Prostate gland (tissue), 2 donors: ENCODE results near the gene NFIX. TPM values are rescaled to one million over a fixed set of nuclear protein-coding genes. Genes with fewer than 3 reads are reported as not detected.

Source experiments
- DNase-seq: peaks from one replicate; pipeline ENCODE4 v3.0.0-alpha.2; 2019; ENCODE audit warnings: low spot score
- H3K27ac ChIP-seq, 2 donors: fragments of 200-600 bp; sonication (generic); 2 replicates each; pipeline ENCODE4 v1.5.1; 2017 to 2019
- H3K27me3 ChIP-seq: fragments of 200-600 bp; sonication (generic); replicated peaks from 2 replicates; pipeline ENCODE4 v1.5.1; 2019; ENCODE audit not compliant: insufficient read depth
- H3K36me3 ChIP-seq, 2 donors: fragments of 200-600 bp; sonication (generic); 1 replicate in 1 of 2; 2 replicates in 1 of 2; pipeline versions ENCODE4 v1.5.1 to v1.8.1; 2017 to 2019
- H3K4me1 ChIP-seq: fragments of 200-600 bp; sonication (generic); replicated peaks from 2 replicates; pipeline ENCODE4 v1.5.1; 2019
- H3K4me3 ChIP-seq, 2 donors: fragments of 200-600 bp; sonication (generic); 2 replicates each; pipeline ENCODE4 v1.5.1; 2017 to 2019
- H3K9me3 ChIP-seq: fragments of 200-600 bp; sonication (generic); 2 replicates; pipeline ENCODE4 v1.5.1; 2017
- POLR2A ChIP-seq: fragments of 450-650 bp; IDR thresholded peaks from one replicate; pipeline ENCODE4 v1.6.1; 2016; ENCODE audit warnings: antibody characterized with exemption, mild to moderate bottlenecking
- POLR2AphosphoS5 ChIP-seq: sonication (generic); formaldehyde crosslinking; IDR thresholded peaks from one replicate; pipeline ENCODE4 v1.6.1; 2017; ENCODE audit warnings: antibody characterized with exemption
- WGBS: methylation state at CpG from one replicate; pipeline ENCODE4 v1.1.5; 2018; 5-methylcytosine and 5-hydroxymethylcytosine counted together
- intact Hi-C: fragments of 100-400 bp; cut with DNase I; formaldehyde crosslinking; loops from one replicate; pipeline ENCODE4 v1.14.2; 2022
- total RNA-seq, 2 donors: library from RNA; depleted of rRNA; stranded (reverse); fragments of >200 nt; gene quantifications; one replicate each; pipeline ENCODE4 v1.1.0, GENCODE V29; 2016
- TF ChIP-seq, protein P1 (sequence below), 4 experiments: fragments of 200-600 bp in 2 of 4; fragments of 450-650 bp in 2 of 4; sonication (generic) in 2 of 4; IDR thresholded peaks; 1 replicate in 3 of 4; 2 replicates in 1 of 4; pipeline ENCODE4 v1.5.1; 2016 to 2019; ENCODE audit warnings: antibody characterized with exemption in 4 of 4, mild to moderate bottlenecking in 2 of 4, moderate library complexity in 2 of 4

NFIX gene
- total RNA-seq, 2 donors from 2014 or later = 185 to 286 TPM

GRCh38 chr19:13010992-13011652, 15.8 kb downstream of the NFIX start:
- intact Hi-C loops = no loop called here
- Histone ChIP-seq H3K4me3 (peak overlapping the region; percentile 2 to 41), H3K4me1 (peaks cover 57% of the 10 kb centered on the region), H3K9me3 (no peaks in the 10 kb centered on the region), H3K36me3 (no peaks in the 10 kb centered on the region), H3K27ac (peak overlapping the region; percentile 96 to 97), H3K27me3 (no peaks in the 10 kb centered on the region)
- no peak for DNase-seq
- TF ChIP-seq, protein P1, sequence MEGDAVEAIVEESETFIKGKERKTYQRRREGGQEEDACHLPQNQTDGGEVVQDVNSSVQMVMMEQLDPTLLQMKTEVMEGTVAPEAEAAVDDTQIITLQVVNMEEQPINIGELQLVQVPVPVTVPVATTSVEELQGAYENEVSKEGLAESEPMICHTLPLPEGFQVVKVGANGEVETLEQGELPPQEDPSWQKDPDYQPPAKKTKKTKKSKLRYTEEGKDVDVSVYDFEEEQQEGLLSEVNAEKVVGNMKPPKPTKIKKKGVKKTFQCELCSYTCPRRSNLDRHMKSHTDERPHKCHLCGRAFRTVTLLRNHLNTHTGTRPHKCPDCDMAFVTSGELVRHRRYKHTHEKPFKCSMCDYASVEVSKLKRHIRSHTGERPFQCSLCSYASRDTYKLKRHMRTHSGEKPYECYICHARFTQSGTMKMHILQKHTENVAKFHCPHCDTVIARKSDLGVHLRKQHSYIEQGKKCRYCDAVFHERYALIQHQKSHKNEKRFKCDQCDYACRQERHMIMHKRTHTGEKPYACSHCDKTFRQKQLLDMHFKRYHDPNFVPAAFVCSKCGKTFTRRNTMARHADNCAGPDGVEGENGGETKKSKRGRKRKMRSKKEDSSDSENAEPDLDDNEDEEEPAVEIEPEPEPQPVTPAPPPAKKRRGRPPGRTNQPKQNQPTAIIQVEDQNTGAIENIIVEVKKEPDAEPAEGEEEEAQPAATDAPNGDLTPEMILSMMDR (IDR thresholded peaks at IDR 0.05) = no peak
- TF ChIP-seq POLR2A = no peak
- TF ChIP-seq POLR2AphosphoS5 = no peak
- WGBS = 30% methylated on average over 38 of the region's 39 CpGs

DNA sequence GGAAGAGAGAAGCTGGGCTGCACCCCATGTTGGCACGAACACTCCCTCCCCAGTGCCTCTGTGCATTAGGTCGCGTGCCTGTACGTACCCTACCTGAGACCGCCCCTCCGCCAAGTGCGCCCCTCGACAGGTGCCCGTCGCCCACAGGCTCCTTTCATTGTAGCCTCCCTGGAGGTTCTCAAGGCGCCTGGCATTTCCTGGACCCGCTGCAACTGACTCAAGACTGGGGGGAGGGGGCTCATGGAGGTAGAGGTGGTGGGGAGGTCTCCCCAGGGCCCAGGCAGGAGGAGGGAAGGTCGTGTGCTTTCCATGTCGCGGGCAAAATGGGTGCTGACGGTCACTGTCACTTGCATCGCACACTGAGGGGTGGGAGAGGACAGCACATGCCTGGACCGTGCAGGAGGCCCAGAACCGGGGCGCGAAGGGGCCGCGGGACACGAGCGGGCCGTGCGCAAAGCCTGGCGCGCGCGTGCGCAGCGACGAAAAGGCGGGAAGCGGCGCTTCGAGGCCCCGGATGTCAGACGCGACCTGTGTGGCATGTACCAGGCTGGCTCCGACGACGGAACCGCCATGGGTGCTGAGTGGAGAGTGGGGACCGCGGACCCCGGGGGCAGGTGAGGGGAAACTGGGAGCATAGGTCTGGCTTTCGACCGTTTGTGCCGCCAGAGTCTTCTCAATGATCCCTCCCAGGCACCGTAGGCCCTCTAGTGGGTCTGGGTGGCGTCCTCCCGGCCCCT, 16.5 kb downstream of the NFIX start:
- Histone ChIP-seq H3K4me3 (peak overlapping the region; percentile 29 to 41), H3K27ac (peak overlapping the region; percentile 96 to 97), H3K27me3 (no peaks in the 10 kb centered on the region), H3K4me1 (peaks cover 50% of the 10 kb centered on the region), H3K9me3 (no peaks in the 10 kb centered on the region), H3K36me3 (no peaks in the 10 kb centered on the region)
- TF ChIP-seq POLR2A (no peak), POLR2AphosphoS5 (no peak)
- TF ChIP-seq, protein P1 (IDR thresholded peaks at IDR 0.05) = no peak
- no peak for DNase-seq
- intact Hi-C loops = no loop called here
- 34% methylated on average over 54 of the region's 54 CpGs for WGBS

DNA sequence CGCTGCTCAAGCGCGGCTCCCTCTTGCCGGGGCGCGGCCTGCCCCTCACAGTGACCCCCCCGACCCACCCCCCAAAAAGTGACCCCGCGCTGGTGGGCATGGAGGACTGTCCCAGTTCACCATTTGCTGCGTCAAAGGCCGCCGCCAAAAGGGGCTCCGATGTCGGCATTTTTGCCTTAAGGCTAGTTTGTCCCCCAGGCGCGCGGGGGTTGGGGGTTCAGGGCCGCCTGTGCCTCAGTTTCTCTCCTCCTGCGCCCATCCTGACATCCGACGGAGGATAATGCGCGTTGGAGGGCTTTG, 17.1 kb downstream of the NFIX start:
- Histone ChIP-seq H3K27ac (peak overlapping the region; percentile 96 to 97), H3K36me3 (no peaks in the 10 kb centered on the region), H3K27me3 (no peaks in the 10 kb centered on the region), H3K4me1 (peaks cover 47% of the 10 kb centered on the region), H3K4me3 (peak overlapping the region; percentile 29 to 41), H3K9me3 (no peaks in the 10 kb centered on the region)
- intact Hi-C loops = no loop called here
- WGBS = 46% methylated on average over 20 of the region's 23 CpGs
- TF ChIP-seq POLR2AphosphoS5 = no peak
- TF ChIP-seq, protein P1 (IDR thresholded peaks at IDR 0.05) = peak in 1 of 4 experiments; percentile 26
- TF ChIP-seq POLR2A = no peak
- DNase-seq = no peak

GRCh38 chr19:13012690-13013608, 17.7 kb downstream of the NFIX start:
- Histone ChIP-seq H3K36me3 (no peaks in the 10 kb centered on the region), H3K4me1 (peaks cover 47% of the 10 kb centered on the region), H3K27me3 (no peaks in the 10 kb centered on the region), H3K27ac (peak overlapping the region; percentile 96 to 97), H3K4me3 (peak overlapping the region; percentile 29 to 41), H3K9me3 (no peaks in the 10 kb centered on the region)
- peak; percentile 35 for TF ChIP-seq POLR2AphosphoS5
- TF ChIP-seq, protein P1 (IDR thresholded peaks at IDR 0.05) = no peak
- peak; percentile 23 for TF ChIP-seq POLR2A
- DNase-seq = no peak
- WGBS = 8% methylated on average over 52 of the region's 52 CpGs
- intact Hi-C loops = no loop called here
